HG02571 (cell line): Measurements from ENCODE around the gene DDX31.
"Not testable (repeated sequence)": the region's sequence is repeated elsewhere in the genome, so short reads cannot be mapped to it uniquely, and the experiment has no call there.

Experiments
- ATAC-seq: cut with Tn5 transposase; IDR thresholded peaks from one replicate; pipeline ENCODE4 v1.9.1; 2021; ENCODE audit warnings: mild to moderate bottlenecking, moderate library complexity; ENCODE audit not compliant: unreplicated experiment

The DDX31 gene

GRCh38 chr9:132582786-132583583 lies 86.8 kb downstream of the DDX31 start:
- no peak for ATAC-seq

- ATAC-seq, result no peak
Measured at GRCh38 chr9:132582276-132582785, 87.5 kb downstream of the DDX31 start, which contains the start of gene BARHL1. Gene BARHL1 (plus strand): TSS chr9:132582606. CDS start chr9:132582798, 192 bp downstream.

- no peak for ATAC-seq
Measured at GRCh38 chr9:132579427-132579798, 90.4 kb downstream of the DDX31 start.

- ATAC-seq, result no peak
Measured at GRCh38 chr9:132578367-132578932, 91.3 kb downstream of the DDX31 start.

- ATAC-seq, result no peak
Measured at GRCh38 chr9:132577119-132577518, 92.7 kb downstream of the DDX31 start.

- no peak for ATAC-seq
Measured at GRCh38 chr9:132575811-132576210, 94.0 kb downstream of the DDX31 start.

GRCh38 chr9:132575005-132575609 lies 94.7 kb downstream of the DDX31 start:
- no peak for ATAC-seq

- ATAC-seq, result no peak
Measured at GRCh38 chr9:132572921-132573320, 96.9 kb downstream of the DDX31 start.

GRCh38 chr9:132571806-132572600 lies 97.8 kb downstream of the DDX31 start:
- ATAC-seq, result no peak

- ATAC-seq, result not testable (repeated sequence)
Measured at GRCh38 chr9:132568787-132569186, 101.0 kb downstream of the DDX31 start.

GRCh38 chr9:132564526-132564925 lies 105.3 kb downstream of the DDX31 start:
- ATAC-seq, result no peak

- ATAC-seq, result no peak
Measured at GRCh38 chr9:132562306-132562573, 107.5 kb downstream of the DDX31 start.

GRCh38 chr9:132560616-132561202 lies 109.1 kb downstream of the DDX31 start:
- no peak for ATAC-seq

GRCh38 chr9:132559711-132560110 lies 110.1 kb downstream of the DDX31 start:
- ATAC-seq, result no peak

GRCh38 chr9:132557159-132557558 lies 112.6 kb downstream of the DDX31 start:
- no peak for ATAC-seq

GRCh38 chr9:132556714-132557113 lies 113.1 kb downstream of the DDX31 start:
- ATAC-seq, result no peak

- ATAC-seq, result no peak
Measured at GRCh38 chr9:132556235-132556634, 113.5 kb downstream of the DDX31 start.

- ATAC-seq, result no peak
Measured at GRCh38 chr9:132555528-132555927, 114.3 kb downstream of the DDX31 start.

GRCh38 chr9:132554755-132555154 lies 115.0 kb downstream of the DDX31 start:
- ATAC-seq, result no peak

- no peak for ATAC-seq
Measured at GRCh38 chr9:132552041-132552440, 117.7 kb downstream of the DDX31 start.

- ATAC-seq, result no peak
Measured at GRCh38 chr9:132551556-132551955, 118.2 kb downstream of the DDX31 start.
